ENCODE measurements around the gene MBP.

GRCh38 chr18:77095391-77096371, 36.9 kb downstream of the MBP start:
- TF ChIP-seq, protein P1, sequence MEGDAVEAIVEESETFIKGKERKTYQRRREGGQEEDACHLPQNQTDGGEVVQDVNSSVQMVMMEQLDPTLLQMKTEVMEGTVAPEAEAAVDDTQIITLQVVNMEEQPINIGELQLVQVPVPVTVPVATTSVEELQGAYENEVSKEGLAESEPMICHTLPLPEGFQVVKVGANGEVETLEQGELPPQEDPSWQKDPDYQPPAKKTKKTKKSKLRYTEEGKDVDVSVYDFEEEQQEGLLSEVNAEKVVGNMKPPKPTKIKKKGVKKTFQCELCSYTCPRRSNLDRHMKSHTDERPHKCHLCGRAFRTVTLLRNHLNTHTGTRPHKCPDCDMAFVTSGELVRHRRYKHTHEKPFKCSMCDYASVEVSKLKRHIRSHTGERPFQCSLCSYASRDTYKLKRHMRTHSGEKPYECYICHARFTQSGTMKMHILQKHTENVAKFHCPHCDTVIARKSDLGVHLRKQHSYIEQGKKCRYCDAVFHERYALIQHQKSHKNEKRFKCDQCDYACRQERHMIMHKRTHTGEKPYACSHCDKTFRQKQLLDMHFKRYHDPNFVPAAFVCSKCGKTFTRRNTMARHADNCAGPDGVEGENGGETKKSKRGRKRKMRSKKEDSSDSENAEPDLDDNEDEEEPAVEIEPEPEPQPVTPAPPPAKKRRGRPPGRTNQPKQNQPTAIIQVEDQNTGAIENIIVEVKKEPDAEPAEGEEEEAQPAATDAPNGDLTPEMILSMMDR (IDR thresholded peaks at IDR 0.05), result no peak
- no peak for TF ChIP-seq POLR2AphosphoS5 (IDR thresholded peaks at IDR 0.05; ENCODE audit: low read depth, low read length)
- TF ChIP-seq SIN3A (IDR thresholded peaks at IDR 0.05; ENCODE audit: borderline replicate concordance, insufficient read depth, low read depth, low read length), result no peak
- no peak for TF ChIP-seq REST (IDR thresholded peaks at IDR 0.05; ENCODE audit: insufficient read depth in 1 of 2, low read depth in 2 of 2, low read length in 1 of 2)
